ENCODE measurements around the gene GRM7.

The GRM7 gene

DNA sequence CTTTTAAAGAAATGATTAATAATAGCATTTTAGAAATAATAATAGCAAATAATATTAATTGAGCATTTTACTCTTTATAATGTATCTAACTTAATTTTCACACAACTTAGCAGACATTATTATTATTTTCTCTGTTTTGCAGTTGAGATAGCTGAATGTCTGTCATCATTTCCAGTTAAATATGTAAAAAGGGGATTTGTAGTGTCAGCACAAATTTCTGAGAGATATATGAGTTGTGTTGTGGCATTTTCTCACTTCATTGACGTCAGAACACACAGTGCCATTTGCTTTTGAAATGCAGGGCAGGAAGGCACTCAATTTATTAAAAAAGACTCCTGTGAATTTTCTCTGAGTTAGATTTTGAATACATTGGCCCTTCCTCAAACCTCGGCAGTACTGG is 111.0 kb downstream of the GRM7 start:
- no peak for DNase-seq (ENCODE audit: low read depth)

DNA sequence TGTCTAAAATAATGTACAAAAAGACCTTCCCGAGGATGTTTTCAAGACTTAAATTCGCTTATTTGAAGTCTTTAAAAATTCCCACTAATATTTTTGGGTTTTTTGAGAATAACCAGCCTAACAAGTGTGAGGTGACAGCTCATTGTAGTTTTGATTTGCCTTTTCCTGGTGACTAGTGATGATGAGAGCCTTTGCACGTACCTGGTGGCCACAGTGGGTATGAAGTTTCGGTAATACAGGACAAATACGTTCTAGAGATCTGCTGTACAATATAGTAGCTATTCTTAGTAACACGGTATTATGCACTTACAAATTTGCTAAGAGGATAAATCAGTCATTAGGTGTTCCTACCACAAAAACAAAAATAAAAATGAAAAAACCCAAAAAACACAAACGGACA is 124.9 kb downstream of the GRM7 start:
- no peak for DNase-seq (ENCODE audit: low read depth)

DNA sequence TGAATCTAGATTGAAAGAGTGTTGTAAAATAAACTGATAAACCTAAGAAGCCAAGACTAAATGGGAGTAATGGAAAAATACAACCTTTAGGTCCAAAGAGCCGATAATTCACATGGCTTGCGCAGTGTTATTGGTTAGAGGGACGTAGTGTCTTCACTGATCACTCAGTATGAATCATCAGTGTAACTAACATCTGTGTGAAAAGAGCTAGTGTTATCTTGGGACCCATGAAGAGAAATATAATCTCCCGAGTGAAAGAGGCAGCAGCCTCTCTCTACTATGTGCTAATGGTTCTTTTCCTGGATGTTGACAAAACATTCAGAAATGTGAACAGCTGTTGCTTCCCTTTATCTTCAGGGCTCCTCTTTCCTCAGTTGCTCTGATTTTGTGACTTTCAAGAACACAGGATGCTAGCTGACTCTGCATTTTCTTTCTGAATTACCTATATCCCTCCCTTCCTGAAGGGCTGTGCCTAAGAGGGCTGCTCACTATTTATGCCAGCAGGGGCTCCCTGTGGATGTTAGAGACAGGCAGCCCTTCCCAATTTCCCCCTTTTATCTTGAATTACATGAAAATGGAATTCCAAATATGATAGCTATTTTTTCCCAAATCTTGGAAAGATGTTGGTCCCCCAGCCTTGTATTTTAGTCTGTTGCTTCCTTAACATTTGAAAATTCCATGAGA is 128.8 kb downstream of the GRM7 start:
- DNase-seq (ENCODE audit: low read depth) = no peak

DNA sequence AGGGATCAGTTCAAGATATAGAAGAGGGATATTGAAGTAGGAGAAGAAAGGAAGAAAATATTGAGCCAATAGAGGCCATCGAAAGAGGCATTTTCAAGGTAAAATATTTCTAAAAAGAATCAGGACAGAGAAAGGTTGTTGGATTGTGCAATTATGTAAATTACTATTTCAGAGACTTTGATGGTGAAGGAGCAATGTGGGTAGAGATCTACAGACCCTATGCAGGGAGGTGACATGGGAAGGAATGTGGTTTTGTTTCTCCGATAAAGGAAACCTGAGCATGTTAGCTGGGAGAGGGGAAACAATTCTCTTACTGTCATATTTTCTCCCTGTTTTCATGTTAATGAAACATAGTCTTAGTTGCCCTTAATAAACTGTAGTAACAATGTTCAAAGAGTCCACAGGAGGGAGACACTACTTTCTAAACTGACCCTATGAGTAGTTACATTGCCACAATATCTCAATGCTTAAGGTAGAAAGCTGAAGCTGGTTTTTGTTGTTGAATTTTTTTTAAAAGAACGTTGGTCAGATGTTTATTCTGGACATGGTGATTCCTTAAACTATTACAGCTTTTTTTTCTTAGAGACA is 133.3 kb downstream of the GRM7 start:
- DNase-seq (ENCODE audit: low read depth) = no peak

DNA sequence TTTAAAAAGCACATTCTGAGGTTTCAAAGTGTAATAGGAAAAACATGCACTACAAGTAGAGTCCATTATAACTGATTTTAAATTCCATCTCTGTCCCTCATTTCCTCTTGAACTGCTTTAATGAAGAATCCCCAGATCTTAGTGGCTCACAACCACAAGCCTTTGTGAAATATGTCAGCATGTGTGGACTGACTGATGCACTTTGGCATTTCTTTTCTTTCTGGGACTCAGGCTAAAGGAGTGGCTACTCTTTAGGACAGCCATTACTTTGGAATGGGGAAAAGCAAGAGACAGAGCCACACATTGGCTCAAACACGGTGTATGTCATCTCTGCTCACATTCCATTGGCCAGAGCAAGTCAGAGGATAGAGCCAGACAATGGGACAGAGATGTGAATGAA is 139.6 kb downstream of the GRM7 start:
- no peak for DNase-seq (ENCODE audit: low read depth)

DNA sequence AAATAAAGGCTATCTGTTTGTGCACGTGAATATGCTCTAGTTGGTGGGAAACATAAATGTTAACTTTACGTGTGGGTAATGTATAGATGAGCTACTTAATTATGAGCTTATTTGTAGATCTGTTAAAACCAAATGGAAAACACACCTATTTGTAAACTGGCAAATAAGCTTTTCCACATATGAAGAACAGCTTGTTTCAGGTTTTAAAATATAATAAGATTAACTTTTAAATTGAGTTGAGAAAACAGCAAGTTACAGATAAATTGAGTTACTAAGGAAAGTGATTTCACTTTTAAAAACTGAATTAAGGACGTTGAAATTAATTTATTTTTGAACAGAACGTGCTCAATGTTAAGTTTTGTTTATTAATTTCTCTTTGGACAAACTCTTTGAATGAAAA is 140.5 kb downstream of the GRM7 start:
- DNase-seq (ENCODE audit: low read depth) = no peak

DNA sequence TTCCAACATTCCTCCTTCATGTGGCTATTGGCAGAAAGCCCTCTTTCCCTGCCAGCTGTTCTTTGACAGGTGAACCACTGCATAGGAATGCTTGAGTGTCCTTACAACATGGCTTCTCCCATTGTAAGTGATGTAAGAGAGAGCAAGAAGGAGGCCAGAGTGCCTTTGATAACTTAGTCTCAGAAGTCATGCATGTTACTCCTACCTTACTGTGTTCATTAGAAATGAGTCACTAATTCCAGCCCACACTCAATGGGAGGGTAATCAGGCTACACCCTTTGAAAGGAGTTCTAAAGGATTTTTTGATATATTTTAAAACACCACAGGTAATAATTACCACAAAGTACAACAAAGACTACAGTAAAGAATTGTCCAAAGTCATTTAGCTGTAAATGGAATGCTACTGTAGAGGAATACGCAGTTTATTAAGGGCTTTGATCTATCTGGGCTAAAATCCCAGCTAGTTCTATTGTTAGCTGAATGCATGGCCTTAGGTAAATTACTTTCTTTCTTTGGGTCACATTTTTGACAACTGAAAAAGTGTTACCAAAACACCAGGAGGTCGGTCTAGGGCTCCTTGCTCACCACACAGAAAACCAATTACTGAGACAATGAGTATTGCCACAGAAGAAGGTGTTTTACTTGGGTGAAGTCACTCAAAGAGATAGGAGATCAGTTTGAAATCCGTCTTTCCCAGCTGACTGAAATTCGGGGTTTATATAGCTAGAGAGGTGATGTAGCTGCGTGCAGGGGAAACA is 154.9 kb downstream of the GRM7 start:
- no peak for DNase-seq (ENCODE audit: low read depth)

DNA sequence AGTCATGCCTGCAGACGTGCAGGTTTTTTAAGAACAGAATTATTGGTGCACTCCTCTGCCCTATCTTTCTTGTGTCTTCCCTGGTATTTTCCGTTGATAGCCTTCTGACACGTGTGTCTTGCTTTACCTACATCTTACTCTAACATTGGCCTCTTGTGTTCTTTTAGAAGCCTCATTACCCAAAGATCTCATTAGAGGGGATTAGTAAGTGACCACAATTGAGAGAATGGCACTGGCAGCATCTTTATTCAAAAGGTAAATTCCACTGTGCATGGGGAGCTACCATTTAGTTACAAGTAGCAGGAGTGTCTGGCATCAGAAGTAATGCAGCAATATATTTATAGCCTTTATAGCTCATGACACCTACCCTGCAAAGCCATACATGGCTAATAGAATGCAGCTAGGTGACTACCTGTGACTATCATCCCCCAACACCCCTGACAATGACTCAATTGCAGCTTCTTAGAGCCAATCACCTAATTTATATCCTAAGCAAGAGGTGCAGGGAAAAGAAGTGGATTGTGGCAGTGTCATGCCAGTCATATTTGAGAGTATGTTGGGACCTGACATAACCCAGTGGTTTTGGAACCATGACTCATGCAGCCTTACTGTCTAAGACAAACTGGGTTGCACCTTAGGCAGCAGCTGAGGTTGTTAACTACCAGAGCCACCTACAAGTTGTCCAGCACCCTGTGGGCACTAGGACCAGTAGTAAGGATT is 164.8 kb downstream of the GRM7 start:
- DNase-seq (ENCODE audit: low read depth) = no peak

DNA sequence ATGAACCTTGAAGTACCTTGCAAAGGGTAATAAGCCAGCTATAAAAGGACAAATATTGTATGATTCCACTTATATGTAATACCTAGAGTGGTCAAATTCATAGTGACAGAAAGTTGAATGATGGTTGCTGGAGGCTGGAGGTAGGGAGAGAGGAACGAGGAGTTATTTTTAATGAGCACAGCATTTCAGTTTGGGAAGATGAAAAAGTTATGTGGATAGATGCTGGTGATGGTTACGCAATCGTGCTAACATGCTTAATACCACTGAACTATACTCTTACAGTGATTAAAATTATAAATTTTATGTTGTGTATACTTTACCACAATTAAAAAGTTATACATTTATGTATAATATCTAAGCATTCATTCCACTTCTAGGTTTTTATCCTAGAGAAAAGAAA is 168.6 kb downstream of the GRM7 start:
- DNase-seq (ENCODE audit: low read depth) = no peak

DNA sequence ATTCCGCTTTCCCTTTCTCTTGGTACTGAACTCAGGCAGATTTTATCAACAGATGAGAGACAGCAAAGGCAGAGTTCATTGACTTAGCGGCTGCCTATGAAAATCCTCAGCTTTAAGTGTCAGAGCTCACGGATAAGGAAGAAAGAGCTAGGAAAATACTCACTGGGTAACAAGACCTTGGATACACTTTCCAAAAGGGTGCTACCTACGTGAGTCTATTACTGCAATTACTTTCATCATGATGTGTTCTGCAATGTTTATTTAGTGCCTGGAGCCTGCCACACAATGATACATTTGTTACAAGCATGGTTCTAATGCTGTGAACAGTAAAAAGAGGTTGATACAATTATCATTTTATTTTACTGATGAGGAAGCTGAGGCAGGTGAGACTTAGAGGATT is 177.5 kb downstream of the GRM7 start:
- no peak for DNase-seq (ENCODE audit: low read depth)

DNA sequence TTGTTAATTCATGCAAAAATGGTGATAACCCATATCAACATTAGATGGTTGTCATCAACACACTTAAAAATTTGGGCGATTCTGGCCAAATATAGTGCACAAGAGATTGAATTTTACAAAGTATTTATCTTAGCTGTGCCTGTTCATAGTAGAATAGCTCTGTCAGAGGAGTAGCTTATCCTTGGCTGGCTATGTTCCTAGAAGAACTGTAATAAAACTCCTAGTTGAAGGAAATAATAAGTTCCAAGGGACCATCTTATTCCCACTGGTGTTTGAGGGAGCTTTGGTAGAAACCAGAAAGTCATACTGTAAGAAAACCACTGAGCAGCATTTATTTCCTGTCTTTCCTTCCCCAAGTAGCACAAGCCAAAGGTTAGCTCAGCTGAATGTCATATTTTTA is 201.8 kb downstream of the GRM7 start:
- DNase-seq (ENCODE audit: low read depth) = no peak

DNA sequence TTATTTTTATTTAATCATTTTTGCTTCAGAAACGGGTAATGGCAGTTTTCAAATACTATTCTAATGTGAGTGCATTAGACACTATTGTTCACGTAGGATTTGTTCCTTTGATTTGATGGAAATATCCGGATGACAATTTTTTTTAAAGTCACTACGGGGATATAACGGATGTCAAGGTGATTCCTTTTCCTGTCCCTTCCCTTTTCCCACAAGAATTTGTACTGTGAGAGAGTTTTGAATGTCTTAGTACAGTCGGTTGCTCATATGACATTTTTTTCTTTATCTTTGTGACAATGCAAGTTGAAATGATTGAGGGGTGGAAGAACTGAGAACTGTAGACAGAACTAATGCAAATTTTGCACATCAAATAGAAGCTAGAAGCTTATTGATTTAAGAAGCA is 209.5 kb downstream of the GRM7 start:
- DNase-seq (ENCODE audit: low read depth) = no peak

DNA sequence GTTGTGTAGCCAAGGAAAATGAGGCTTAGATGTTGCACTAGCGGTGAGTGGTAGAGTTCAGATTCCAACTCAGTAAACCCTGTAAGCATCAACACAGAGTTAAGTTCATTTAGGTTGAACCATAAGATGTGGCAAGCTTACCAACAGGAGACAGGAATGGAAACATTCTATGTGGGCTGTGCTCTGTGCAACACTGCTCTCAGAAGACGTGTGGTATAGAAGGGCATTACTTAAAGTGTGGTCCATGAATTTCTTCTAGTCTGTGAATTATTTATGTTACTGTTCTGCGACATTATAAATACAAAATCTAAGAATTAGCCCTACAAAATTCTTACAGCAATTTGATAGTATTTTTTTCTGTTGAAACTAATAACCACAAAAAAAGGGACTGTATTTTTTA is 213.3 kb downstream of the GRM7 start:
- no peak for DNase-seq (ENCODE audit: low read depth)

DNA sequence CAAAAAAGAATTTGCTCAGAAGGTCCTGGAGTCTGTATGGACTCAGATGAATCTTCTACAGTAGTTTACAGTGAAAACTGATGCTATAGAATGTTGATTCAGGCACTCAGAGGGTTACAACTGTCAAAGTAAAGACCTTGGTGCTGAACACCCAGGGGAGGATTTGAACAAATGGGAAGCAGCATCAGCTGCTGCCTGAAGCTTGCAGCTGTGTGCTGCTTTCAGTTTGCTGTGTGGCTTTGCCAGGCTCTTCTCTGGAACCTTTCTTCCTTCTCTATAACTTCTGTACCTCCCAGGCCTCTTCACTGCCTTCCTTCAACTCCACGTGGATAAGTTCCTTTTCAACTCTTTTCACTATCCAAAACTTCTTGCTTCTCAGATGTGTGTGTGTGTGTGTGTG is 214.2 kb downstream of the GRM7 start:
- no peak for DNase-seq (ENCODE audit: low read depth)

DNA sequence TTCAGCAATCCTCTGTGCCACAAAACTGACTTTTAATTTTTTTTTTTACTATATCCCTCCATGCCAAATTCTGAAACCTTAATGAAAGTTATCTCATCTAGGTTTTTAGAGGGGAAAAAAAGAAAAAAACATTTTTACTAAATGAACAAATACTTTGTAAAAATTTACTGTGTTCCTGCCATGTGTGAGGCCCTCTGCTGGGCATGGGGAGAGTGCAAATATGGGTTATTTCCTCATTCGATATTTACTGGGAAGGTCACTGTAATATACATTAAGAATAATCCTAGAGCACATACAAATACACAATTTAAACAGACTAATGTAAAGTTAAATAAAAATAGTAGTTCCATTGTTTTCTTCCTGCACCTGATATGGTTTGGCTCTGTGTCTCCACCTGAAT is 215.0 kb downstream of the GRM7 start:
- no peak for DNase-seq (ENCODE audit: low read depth)

DNA sequence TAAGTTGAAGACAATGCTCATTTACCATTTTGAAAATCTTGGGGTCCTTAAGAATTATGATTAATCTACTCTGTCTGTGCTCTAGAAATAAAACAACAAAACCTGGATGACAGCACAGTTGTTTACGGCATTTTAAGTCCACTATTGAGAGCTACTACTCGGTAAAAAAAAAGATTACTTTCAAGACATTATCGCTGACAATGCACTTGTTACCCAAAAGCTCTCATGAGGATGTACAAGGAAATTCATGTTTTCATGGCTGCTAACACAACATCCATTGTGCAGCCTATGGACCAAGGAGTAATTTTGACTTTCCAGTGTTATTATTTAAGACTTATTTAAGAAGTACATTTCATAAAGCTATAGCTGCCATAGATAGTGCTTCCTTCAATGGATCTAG is 221.3 kb downstream of the GRM7 start:
- DNase-seq (ENCODE audit: low read depth) = no peak

DNA sequence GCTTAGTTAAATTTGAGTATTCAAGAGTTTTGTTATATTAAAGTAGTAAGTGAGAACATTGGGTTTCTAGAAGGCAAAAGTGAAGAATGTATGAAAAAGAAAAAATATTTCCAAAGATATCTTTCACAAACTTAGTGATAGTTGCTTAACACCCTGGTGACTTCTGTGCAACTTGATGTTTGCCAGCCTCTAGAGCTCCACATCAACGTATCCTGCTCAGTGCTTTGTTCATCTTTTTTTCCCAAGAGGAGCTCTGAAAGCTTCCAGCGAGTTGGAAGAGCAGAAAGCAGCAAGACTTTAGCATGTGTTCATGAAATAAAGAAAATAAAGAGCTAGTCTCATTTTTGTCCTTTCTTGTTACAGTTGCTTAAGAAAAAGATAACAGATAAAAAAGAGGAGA is 225.5 kb downstream of the GRM7 start:
- no peak for DNase-seq (ENCODE audit: low read depth)

DNA sequence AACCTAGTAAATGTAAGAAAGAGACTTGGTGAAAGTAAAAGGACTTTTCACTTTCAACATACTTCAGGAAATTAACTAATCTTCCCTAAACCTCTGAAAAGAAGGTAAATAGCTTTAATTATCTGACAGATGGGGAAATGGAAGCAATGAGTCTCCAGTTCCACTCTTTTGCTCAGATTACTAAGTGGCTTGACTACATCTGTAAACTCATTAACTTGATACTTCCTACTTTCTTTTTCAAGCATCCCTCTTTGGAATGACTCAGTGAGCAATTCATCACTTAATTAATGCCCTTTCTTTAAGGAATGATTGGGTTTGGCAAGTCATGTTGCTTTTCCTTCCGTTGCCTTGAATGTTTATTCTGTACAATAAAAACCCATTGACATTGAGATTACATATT is 234.2 kb downstream of the GRM7 start:
- no peak for DNase-seq (ENCODE audit: low read depth)

DNA sequence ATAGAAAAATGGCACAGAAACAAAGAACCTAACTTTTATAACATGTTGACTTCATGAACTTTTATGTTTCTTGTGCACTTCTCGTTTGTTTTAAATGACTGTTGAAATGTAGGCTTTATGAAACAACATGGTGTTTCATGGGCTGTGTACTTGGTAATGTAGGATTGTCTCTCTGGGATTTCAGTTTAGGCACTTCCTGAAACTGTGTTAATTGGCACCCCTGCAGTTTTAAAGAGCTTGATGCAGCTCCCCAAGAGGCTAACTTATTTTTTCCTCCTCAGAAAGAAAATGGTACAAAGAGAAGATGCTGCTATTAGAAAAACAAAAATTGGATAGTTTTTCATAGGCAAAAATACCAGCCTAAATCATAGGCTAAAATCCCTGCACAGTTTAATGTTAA is 239.2 kb downstream of the GRM7 start:
- no peak for DNase-seq (ENCODE audit: low read depth)

DNA sequence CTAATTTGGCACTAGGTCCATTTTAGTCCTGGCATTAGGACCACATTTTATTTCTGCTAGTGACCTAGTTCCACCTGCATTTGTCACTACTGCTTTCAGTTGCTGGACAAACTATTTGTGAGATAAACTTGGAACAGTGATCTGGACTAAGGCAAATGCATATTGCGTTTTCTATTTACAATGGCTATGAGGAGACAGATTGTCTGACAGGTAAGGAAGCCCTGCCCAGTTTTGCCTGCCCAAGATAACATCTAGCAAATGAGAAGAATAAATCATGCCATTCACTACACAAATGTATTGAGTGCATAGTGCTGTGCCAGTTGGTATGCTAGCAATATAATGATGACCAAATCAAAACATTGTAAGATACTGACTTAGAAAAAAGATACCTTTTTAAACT is 245.7 kb downstream of the GRM7 start:
- no peak for DNase-seq (ENCODE audit: low read depth)

DNA sequence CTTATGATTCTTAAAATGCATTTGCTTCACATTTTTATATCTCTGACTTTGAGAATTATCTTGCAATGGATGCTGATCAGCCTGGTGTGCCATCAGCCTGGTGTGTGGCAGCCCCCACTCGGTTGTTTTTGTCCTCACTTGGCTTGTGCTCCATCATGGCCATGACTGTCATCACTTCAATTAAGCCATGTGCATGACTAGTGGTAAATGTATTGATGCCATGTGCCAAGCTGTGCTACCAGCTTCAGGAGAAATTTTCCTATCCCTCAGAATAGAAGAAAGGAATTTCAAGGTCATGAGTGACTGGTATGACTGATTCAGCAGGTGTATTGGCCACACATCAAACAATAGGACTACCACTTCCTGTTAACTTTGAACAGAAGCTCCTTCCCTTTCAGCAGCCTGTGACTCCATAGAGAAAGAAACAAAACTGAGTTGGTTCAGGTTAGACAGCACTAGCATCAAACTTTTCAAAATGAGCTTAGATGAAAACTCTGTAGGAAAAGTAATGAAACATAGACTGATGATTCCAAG is 251.7 kb downstream of the GRM7 start:
- no peak for DNase-seq (ENCODE audit: low read depth)

DNA sequence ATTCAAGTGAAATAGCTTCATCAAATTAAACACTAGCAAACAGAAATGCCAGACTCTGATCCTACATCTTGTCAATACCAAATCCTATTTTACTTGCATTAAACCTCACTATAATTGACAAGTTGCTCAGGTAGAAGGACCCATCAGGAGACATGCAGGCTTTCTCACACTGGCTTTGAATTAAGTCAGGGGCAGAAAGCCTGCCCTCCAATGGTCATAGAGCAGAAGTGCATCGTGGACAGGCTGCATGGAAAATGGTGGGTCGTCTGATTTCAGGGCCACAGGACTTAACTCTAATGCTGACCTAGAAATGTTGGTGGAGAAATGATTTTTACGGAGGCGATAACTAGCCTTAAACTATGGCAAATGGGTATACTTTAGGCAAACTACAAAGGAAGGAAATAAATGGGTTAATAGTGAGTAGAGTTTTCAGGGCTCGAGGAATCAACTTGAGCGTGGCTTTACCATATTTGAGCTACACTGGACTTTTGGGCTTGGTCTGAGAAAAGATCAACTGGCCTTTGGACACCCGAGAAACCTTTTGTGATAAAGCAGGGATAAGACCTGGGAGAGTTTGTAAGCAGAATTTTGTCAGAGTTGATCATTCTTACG is 283.9 kb downstream of the GRM7 start:
- DNase-seq (ENCODE audit: low read depth) = no peak
